Endothelial cell of umbilical vein (primary cell): ENCODE measurements around the gene ATG7.

ENCODE experiments used
- EZH2 ChIP-seq: IDR thresholded peaks from 2 replicates; pipeline ENCODE4 v1.6.1; 2012; ENCODE audit warnings: borderline replicate concordance, low read depth, mild to moderate bottlenecking, moderate library complexity, low read length, inconsistent platforms; ENCODE audit not compliant: severe bottlenecking
- FOS ChIP-seq: IDR thresholded peaks from 2 replicates; pipeline ENCODE4 v1.6.1; 2011; ENCODE audit warnings: mild to moderate bottlenecking, low read length, moderate library complexity, borderline replicate concordance; ENCODE audit not compliant: insufficient read depth
- GATA2 ChIP-seq: IDR thresholded peaks from 2 replicates; pipeline ENCODE4 v1.7.0; 2011; ENCODE audit warnings: low read depth, mild to moderate bottlenecking, moderate library complexity, mixed read lengths, low read length; ENCODE audit not compliant: insufficient read length, insufficient read depth
- JUN ChIP-seq: IDR thresholded peaks from 2 replicates; pipeline ENCODE4 v1.6.1; 2011; ENCODE audit warnings: borderline replicate concordance, low read depth; ENCODE audit not compliant: insufficient read length, insufficient read depth
- MYC ChIP-seq: IDR thresholded peaks from one replicate; pipeline ENCODE4 v1.6.1; 2011; ENCODE audit warnings: mild to moderate bottlenecking, low read depth, low read length
- POLR2A ChIP-seq: IDR thresholded peaks from 2 replicates; pipeline ENCODE4 v1.6.1; 2012; ENCODE audit warnings: low read depth, mild to moderate bottlenecking, control low read depth, low read length
- POLR2AphosphoS5 ChIP-seq: IDR thresholded peaks from 2 replicates; pipeline ENCODE4 v1.6.1; 2012; ENCODE audit warnings: low read depth, mild to moderate bottlenecking, control low read depth, low read length, moderate library complexity; ENCODE audit not compliant: insufficient read depth
- TF ChIP-seq, protein P1 (sequence below), 2 donors: IDR thresholded peaks; 1 replicate in 1 of 2; 2 replicates in 1 of 2; pipeline ENCODE4 v1.5.1; 2011; ENCODE audit warnings: low read length in 2 of 2, mild to moderate bottlenecking in 2 of 2, moderate library complexity in 2 of 2, control low read depth in 1 of 2, inconsistent platforms in 1 of 2, low read depth in 1 of 2; ENCODE audit not compliant: insufficient read depth in 1 of 2; ENCODE audit errors: extremely low read depth in 1 of 2
- TF ChIP-seq, protein P2 (sequence below): IDR thresholded peaks from 2 replicates; pipeline ENCODE4 v1.6.1; 2011; ENCODE audit not compliant: insufficient read depth, insufficient read length

DNA sequence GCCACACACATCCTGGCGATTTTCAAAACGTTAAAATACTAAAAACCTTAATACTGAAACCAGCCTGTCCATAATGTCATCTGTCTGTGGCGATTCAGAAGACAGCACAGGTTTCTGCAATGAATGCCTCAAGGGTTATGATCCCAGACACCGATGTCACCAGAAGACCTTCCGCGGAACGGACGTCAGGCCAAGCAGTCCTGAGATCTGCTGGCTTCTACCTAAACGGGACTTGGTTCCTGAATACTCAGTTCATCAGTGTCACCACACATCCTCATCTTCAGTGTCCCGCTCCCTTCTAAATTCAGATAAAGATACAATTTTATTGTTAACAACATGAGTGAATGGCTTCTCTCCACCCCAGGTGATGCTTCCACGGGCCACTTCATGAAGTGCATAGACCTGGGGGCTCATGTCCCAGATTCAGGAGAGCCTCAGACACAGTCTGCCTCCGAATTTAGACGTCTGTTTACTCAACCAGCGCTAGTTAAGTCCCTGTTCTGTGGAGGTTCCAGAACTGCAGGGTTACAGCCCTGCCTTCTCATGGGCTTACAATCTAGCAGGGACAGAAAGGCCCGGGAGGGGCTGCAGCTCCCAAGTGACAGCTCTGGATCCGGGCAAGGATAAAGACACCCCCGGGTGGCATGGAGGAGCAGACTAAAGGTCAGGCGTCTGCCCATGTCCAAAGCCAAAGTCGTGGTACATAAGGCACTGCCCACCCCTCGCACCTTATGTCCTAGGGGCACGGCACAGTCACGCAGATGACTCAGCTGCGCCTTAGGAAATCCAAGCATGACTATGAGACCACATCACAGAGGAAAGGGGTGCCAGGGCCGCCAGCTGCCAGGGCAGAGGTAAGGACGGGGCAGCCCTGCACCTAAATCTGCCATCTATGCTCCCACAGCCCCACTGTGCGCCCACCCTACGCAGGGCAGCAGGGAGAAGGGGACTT is 295.6 kb downstream of the ATG7 start:
- TF ChIP-seq EZH2: no peak
- TF ChIP-seq, protein P1, sequence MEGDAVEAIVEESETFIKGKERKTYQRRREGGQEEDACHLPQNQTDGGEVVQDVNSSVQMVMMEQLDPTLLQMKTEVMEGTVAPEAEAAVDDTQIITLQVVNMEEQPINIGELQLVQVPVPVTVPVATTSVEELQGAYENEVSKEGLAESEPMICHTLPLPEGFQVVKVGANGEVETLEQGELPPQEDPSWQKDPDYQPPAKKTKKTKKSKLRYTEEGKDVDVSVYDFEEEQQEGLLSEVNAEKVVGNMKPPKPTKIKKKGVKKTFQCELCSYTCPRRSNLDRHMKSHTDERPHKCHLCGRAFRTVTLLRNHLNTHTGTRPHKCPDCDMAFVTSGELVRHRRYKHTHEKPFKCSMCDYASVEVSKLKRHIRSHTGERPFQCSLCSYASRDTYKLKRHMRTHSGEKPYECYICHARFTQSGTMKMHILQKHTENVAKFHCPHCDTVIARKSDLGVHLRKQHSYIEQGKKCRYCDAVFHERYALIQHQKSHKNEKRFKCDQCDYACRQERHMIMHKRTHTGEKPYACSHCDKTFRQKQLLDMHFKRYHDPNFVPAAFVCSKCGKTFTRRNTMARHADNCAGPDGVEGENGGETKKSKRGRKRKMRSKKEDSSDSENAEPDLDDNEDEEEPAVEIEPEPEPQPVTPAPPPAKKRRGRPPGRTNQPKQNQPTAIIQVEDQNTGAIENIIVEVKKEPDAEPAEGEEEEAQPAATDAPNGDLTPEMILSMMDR (IDR thresholded peaks at IDR 0.05; ENCODE audit: extremely low read depth in 1 of 2, insufficient read depth in 1 of 2, low read depth in 1 of 2, low read length in 2 of 2): no peak
- no peak for TF ChIP-seq POLR2A
- TF ChIP-seq JUN: peak; percentile 56
- TF ChIP-seq POLR2AphosphoS5: no peak
- TF ChIP-seq, protein P2, sequence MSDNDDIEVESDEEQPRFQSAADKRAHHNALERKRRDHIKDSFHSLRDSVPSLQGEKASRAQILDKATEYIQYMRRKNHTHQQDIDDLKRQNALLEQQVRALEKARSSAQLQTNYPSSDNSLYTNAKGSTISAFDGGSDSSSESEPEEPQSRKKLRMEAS: no peak
- no peak for TF ChIP-seq MYC
- TF ChIP-seq FOS: no peak
- TF ChIP-seq GATA2: no peak
